Panc1 (cell line): ENCODE results near the gene YWHAG.
"Not testable (repeated sequence)": the region's sequence is repeated elsewhere in the genome, so short reads cannot be mapped to it uniquely, and the experiment has no call there.

Source experiments
- CTCF ChIP-seq: fragments of 450-650 bp; IDR thresholded peaks from 2 replicates; pipeline ENCODE4 v1.5.1; 2017; ENCODE audit warnings: mild to moderate bottlenecking
- POLR2AphosphoS5 ChIP-seq: IDR thresholded peaks from 2 replicates; pipeline ENCODE4 v1.6.1; 2012; ENCODE audit warnings: mild to moderate bottlenecking, low read depth, low read length, moderate library complexity
- REST ChIP-seq, 2 experiments: IDR thresholded peaks; 2 replicates each; pipeline ENCODE4 v1.6.1; 2011 to 2012; ENCODE audit warnings: low read depth in 2 of 2, control low read depth in 1 of 2, low read length in 1 of 2, mild to moderate bottlenecking in 1 of 2, moderate library complexity in 1 of 2; ENCODE audit not compliant: insufficient read depth in 1 of 2
- SIN3A ChIP-seq: IDR thresholded peaks from 2 replicates; pipeline ENCODE4 v1.6.1; 2012; ENCODE audit warnings: low read depth, mild to moderate bottlenecking, low read length, moderate library complexity, borderline replicate concordance; ENCODE audit not compliant: insufficient read depth

DNA sequence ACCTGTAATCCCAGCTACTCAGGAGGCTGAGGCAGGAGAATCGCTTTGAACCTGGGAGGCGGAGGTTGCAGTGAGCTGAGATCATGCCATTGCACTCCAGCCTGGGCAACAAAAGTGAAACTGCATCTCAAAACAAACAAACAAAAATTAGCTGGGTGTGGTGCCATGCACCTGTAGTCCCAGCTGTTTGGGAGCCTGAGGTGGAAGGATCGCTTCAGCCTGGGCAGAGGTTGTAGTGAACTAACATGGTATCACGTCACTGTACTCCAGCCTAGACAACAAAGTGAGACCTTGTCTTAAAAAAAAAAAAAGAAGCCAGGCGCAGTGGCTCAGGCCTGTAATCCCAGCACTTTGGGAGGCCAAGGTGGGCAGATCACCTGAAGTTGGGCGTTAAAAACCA lies 29.0 kb upstream of the YWHAG start:
- not testable (repeated sequence) for TF ChIP-seq CTCF; POLR2AphosphoS5; SIN3A; REST (IDR thresholded peaks at IDR 0.05; ENCODE audit: insufficient read depth in 1 of 2, low read depth in 2 of 2, low read length in 1 of 2)
